ENCODE measurements around the gene AGPAT2. TPM values are rescaled to one million over a fixed set of nuclear protein-coding genes. Genes with fewer than 3 reads are reported as not detected.

Gene AGPAT2
- total RNA-seq, 1 experiment from 2014 or later, result 40.4 TPM

DNA sequence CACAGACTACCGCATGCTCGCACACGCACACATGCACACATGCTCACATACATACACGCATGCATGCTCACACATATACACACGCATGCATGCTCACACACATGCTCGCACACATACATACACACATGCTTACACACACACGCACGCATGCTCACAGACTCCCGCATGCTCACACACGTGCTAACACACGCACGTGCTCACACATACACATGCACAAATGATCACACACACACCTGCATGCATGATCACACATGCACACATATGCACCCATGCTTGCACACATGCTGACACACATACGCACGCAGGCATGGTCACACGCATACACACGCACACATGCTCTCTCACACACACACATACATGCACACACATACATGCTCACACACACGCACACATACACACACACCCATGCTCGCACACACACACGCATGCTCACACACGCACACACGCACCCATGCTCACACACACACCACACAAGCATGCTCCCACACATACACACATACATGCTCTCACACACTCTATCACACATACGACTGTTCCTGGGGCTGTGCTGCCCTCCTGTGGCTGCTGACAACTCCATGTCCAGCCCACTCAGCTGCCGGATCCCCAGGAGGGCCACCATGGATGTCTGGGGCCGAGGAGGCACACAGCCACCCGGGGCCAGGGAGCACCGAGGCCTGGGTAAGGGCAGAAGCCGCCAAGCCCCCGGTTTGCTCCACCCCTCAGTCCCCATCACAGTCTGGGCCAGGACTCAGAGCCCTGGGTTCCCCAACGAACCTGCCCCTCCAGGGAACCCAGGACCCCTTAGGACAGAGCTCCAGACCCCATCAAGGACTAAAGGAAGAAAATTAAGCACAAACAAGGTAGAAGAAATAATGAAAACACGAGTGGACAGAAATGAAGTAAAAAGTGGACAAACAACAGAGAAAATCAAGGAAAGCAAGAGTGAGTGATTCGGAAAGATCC is 55.9 kb downstream of the AGPAT2 start:
- Mint-ChIP-seq H3K27me3 (ENCODE audit: unreplicated experiment) (peaks cover 12% of the 10 kb centered on the region), H3K9me3 (ENCODE audit: low read depth, unreplicated experiment) (no peaks in the 10 kb centered on the region), H3K36me3 (ENCODE audit: insufficient read depth, unreplicated experiment) (no peaks in the 10 kb centered on the region), H3K27ac (ENCODE audit: unreplicated experiment) (no peak overlapping the region), H3K4me3 (ENCODE audit: low read depth, unreplicated experiment) (no peak overlapping the region), H3K4me1 (ENCODE audit: low read depth, unreplicated experiment) (no peaks in the 10 kb centered on the region)
- peak; percentile 72 for TF ChIP-seq CTCF (IDR thresholded peaks at IDR 0.05; ENCODE audit: unreplicated experiment)
- CTCF ChIA-PET, result interaction anchor here (1.2 kb wide), 2 partner anchors 142 to 147 kb away, joined by 11 to 20 read pairs; no protein-coding TSS in a partner anchor
- peak; percentile 73 for DNase-seq
- intact Hi-C loops (cut with micrococcal nuclease; ENCODE audit: unreplicated experiment), result loop anchor here (1.0 kb wide), 1 partner anchor 146 kb away; no protein-coding TSS in a partner anchor
- no TSS peak for BruUV-seq (replicated peaks)

DNA sequence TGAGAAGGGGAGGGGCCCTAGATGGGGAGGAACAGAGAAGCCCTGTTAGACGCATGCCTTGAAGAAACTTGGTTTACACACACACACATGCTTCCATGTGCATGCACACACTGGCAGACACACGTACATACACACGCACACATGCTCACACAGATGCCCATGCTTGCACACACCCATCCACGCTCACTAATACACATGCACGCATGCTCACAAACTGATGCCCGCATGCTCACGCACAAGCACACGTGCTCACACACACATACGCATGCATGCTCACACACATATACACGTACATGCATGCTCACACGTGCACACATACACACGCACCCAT is 56.6 kb downstream of the AGPAT2 start:
- no peak for TF ChIP-seq CTCF (IDR thresholded peaks at IDR 0.05; ENCODE audit: unreplicated experiment)

GRCh38 chr9:136629879-136630661 is 57.2 kb downstream of the AGPAT2 start:
- DNase-seq, result peak; percentile 71
- Mint-ChIP-seq H3K27me3 (ENCODE audit: unreplicated experiment) (peaks cover 10% of the 10 kb centered on the region), H3K27ac (ENCODE audit: unreplicated experiment) (no peak overlapping the region), H3K36me3 (ENCODE audit: insufficient read depth, unreplicated experiment) (no peaks in the 10 kb centered on the region), H3K4me3 (ENCODE audit: low read depth, unreplicated experiment) (no peak overlapping the region), H3K4me1 (ENCODE audit: low read depth, unreplicated experiment) (no peaks in the 10 kb centered on the region), H3K9me3 (ENCODE audit: low read depth, unreplicated experiment) (no peaks in the 10 kb centered on the region)
- intact Hi-C loops (cut with micrococcal nuclease; ENCODE audit: unreplicated experiment), result no loop called here
- TF ChIP-seq CTCF (IDR thresholded peaks at IDR 0.05; ENCODE audit: unreplicated experiment), result peak; percentile 42
- CTCF ChIA-PET, result no interaction called here
- BruUV-seq (replicated peaks), result no TSS peak

More for the DNA sequence above, 56.6 kb downstream of the AGPAT2 start:
- intact Hi-C loops (cut with micrococcal nuclease; ENCODE audit: unreplicated experiment), result no loop called here
- Mint-ChIP-seq H3K4me3 (ENCODE audit: low read depth, unreplicated experiment) (no peak overlapping the region), H3K4me1 (ENCODE audit: low read depth, unreplicated experiment) (no peaks in the 10 kb centered on the region), H3K36me3 (ENCODE audit: insufficient read depth, unreplicated experiment) (no peaks in the 10 kb centered on the region), H3K27me3 (ENCODE audit: unreplicated experiment) (peaks cover 12% of the 10 kb centered on the region), H3K9me3 (ENCODE audit: low read depth, unreplicated experiment) (no peaks in the 10 kb centered on the region), H3K27ac (ENCODE audit: unreplicated experiment) (no peak overlapping the region)
- DNase-seq, result no peak
- CTCF ChIA-PET, result no interaction called here
- BruUV-seq (replicated peaks), result no TSS peak

- Mint-ChIP-seq H3K4me1 (ENCODE audit: low read depth, unreplicated experiment) (no peaks in the 10 kb centered on the region), H3K9me3 (ENCODE audit: low read depth, unreplicated experiment) (no peaks in the 10 kb centered on the region), H3K27me3 (ENCODE audit: unreplicated experiment) (peaks cover 2% of the 10 kb centered on the region), H3K4me3 (ENCODE audit: low read depth, unreplicated experiment) (no peak overlapping the region), H3K36me3 (ENCODE audit: insufficient read depth, unreplicated experiment) (no peaks in the 10 kb centered on the region), H3K27ac (ENCODE audit: unreplicated experiment) (no peak overlapping the region)
- CTCF ChIA-PET, result interaction anchor here (0.7 kb wide), 1 partner anchor 172 kb away, joined by 4 read pairs; no protein-coding TSS in a partner anchor
- BruUV-seq (replicated peaks), result no TSS peak
- intact Hi-C loops (cut with micrococcal nuclease; ENCODE audit: unreplicated experiment), result no loop called here
- TF ChIP-seq CTCF (IDR thresholded peaks at IDR 0.05; ENCODE audit: unreplicated experiment), result no peak
- no peak for DNase-seq
These were observed 58.0 kb downstream of the AGPAT2 start for GRCh38 chr9:136629001-136629878.

All from Calu3 (cell line).